ENCODE measurements around the gene UBE2S.

DNA sequence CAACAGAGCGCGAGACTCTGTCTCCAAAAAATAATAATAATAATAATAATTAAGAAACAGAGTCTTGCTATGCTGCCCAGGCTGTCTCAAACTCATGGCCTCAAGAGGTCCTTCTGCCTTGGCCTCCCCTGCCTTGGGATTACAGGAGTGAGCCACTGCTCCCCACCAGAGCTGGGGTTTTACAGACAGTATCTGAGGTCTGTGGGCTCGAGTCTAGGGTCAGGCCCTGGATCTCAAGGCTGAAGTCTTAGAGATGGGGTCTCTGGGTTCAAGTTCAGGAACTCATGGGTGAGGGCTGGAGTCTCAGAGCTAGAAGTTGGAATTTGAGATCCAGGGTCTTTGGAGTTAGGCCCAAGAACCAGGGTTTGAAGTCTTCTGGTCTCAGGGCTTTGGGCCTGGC, 40.8 kb downstream of the UBE2S start:
- TF ChIP-seq, protein P1, sequence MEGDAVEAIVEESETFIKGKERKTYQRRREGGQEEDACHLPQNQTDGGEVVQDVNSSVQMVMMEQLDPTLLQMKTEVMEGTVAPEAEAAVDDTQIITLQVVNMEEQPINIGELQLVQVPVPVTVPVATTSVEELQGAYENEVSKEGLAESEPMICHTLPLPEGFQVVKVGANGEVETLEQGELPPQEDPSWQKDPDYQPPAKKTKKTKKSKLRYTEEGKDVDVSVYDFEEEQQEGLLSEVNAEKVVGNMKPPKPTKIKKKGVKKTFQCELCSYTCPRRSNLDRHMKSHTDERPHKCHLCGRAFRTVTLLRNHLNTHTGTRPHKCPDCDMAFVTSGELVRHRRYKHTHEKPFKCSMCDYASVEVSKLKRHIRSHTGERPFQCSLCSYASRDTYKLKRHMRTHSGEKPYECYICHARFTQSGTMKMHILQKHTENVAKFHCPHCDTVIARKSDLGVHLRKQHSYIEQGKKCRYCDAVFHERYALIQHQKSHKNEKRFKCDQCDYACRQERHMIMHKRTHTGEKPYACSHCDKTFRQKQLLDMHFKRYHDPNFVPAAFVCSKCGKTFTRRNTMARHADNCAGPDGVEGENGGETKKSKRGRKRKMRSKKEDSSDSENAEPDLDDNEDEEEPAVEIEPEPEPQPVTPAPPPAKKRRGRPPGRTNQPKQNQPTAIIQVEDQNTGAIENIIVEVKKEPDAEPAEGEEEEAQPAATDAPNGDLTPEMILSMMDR (IDR thresholded peaks at IDR 0.05): no peak
- no peak for TF ChIP-seq POLR2A (IDR thresholded peaks at IDR 0.05)

Data from lower leg skin (tissue), 3 donors.